HEK293 (cell line): ENCODE measurements around the gene PRIMA1.
A peak's percentile ranks its signal among the peaks of the same experiment; 100 is the strongest.

ENCODE experiments used
- CTCF ChIA-PET: fragments of 350-600 bp; formaldehyde crosslinking; extraction: SDS; loops from one replicate; lab custom pipeline; 2021; ENCODE audit warnings: antibody characterized with exemption; lab: Yijun Ruan, JAX
- POLR2A ChIA-PET: fragments of 300-600 bp; formaldehyde crosslinking; extraction: SDS; loops from one replicate; lab custom pipeline; 2020; ENCODE audit warnings: antibody characterized with exemption, inconsistent platforms; lab: Yijun Ruan, JAX
- H3K27ac ChIP-seq: fragments of 200-500 bp; sonication (Bioruptor generic); 2 replicates; pipeline ENCODE4 v1.5.1; 2014; ENCODE audit warnings: low read depth, low read length, control low read depth, inconsistent platforms; ENCODE audit errors: extremely low read depth
- H3K36me3 ChIP-seq, 2 experiments: fragments of 200-500 bp in 1 of 2; sonication (Bioruptor generic) in 1 of 2; 1 replicate in 1 of 2; 2 replicates in 1 of 2; pipeline ENCODE4 v1.5.1; 2014 to 2017; ENCODE audit warnings: inconsistent platforms in 2 of 2, low read length in 2 of 2; ENCODE audit not compliant: control insufficient read depth in 2 of 2, insufficient read depth in 1 of 2
- H3K4me1 ChIP-seq: fragments of 200-500 bp; sonication (Bioruptor generic); 2 replicates; pipeline ENCODE4 v1.5.1; 2014; ENCODE audit warnings: mild to moderate bottlenecking, low read length, inconsistent platforms; ENCODE audit not compliant: control insufficient read depth, insufficient read depth
- H3K4me3 ChIP-seq: 2 replicates; pipeline ENCODE4 v1.5.1; 2011; ENCODE audit warnings: low read depth, mild to moderate bottlenecking, control low read depth, low read length, moderate library complexity
- H3K9me3 ChIP-seq: fragments of 200-500 bp; sonication (Bioruptor generic); 2 replicates; pipeline ENCODE4 v1.5.1; 2014; ENCODE audit warnings: low read depth, low read length, inconsistent platforms; ENCODE audit not compliant: control insufficient read depth, insufficient read depth
- EGR2 ChIP-seq: fragments of 450-650 bp; formaldehyde crosslinking; IDR thresholded peaks from 2 replicates; pipeline ENCODE4 v1.5.1; 2016; ENCODE audit warnings: low read depth, missing biosample characterization, missing genetic modification characterization
- FEZF1 ChIP-seq: fragments of 450-650 bp; formaldehyde crosslinking; IDR thresholded peaks from 2 replicates; pipeline ENCODE4 v1.5.1; 2016; ENCODE audit warnings: missing biosample characterization, missing genetic modification characterization
- GFI1B ChIP-seq: fragments of 450-650 bp; formaldehyde crosslinking; IDR thresholded peaks from 2 replicates; pipeline ENCODE4 v1.5.1; 2016; ENCODE audit warnings: missing biosample characterization, missing genetic modification characterization
- GLIS1 ChIP-seq: fragments of 450-650 bp; formaldehyde crosslinking; IDR thresholded peaks from 2 replicates; pipeline ENCODE4 v1.5.1; 2016; ENCODE audit warnings: missing biosample characterization, missing genetic modification characterization
- RBAK ChIP-seq: fragments of 450-650 bp; formaldehyde crosslinking; IDR thresholded peaks from 2 replicates; pipeline ENCODE4 v1.5.1; 2016; ENCODE audit warnings: missing biosample characterization, missing genetic modification characterization
- SCRT1 ChIP-seq: fragments of 450-650 bp; formaldehyde crosslinking; IDR thresholded peaks from 2 replicates; pipeline ENCODE4 v1.5.1; 2016; ENCODE audit warnings: missing biosample characterization, missing genetic modification characterization, borderline replicate concordance
- SCRT2 ChIP-seq: fragments of 450-650 bp; formaldehyde crosslinking; IDR thresholded peaks from 2 replicates; pipeline ENCODE4 v1.5.1; 2016; ENCODE audit warnings: missing biosample characterization, missing genetic modification characterization
- ZBTB48 ChIP-seq: fragments of 450-650 bp; formaldehyde crosslinking; IDR thresholded peaks from 2 replicates; pipeline ENCODE4 v1.5.1; 2016; ENCODE audit warnings: missing biosample characterization, missing genetic modification characterization
- ZBTB7A ChIP-seq: fragments of 450-650 bp; formaldehyde crosslinking; IDR thresholded peaks from 2 replicates; pipeline ENCODE4 v1.5.1; 2016; ENCODE audit warnings: low read depth, missing biosample characterization, missing genetic modification characterization
- ZBTB8A ChIP-seq: fragments of 450-650 bp; formaldehyde crosslinking; IDR thresholded peaks from 2 replicates; pipeline ENCODE4 v1.5.1; 2016; ENCODE audit warnings: missing biosample characterization, missing genetic modification characterization
- ZIC2 ChIP-seq: fragments of 450-650 bp; formaldehyde crosslinking; IDR thresholded peaks from 2 replicates; pipeline ENCODE4 v1.5.1; 2016; ENCODE audit warnings: missing biosample characterization, missing genetic modification characterization
- ZNF175 ChIP-seq: fragments of 450-650 bp; formaldehyde crosslinking; IDR thresholded peaks from 2 replicates; pipeline ENCODE4 v1.5.1; 2016; ENCODE audit warnings: missing biosample characterization, missing genetic modification characterization
- ZNF184 ChIP-seq: fragments of 450-650 bp; IDR thresholded peaks from 2 replicates; pipeline ENCODE4 v1.5.1; 2018; ENCODE audit warnings: missing biosample characterization, mild to moderate bottlenecking, missing genetic modification characterization
- ZNF248 ChIP-seq: fragments of 450-650 bp; formaldehyde crosslinking; IDR thresholded peaks from 2 replicates; pipeline ENCODE4 v1.5.1; 2017; ENCODE audit warnings: missing biosample characterization, missing genetic modification characterization
- ZNF37A ChIP-seq: fragments of 450-650 bp; IDR thresholded peaks from 2 replicates; pipeline ENCODE4 v1.5.1; 2018; ENCODE audit warnings: missing biosample characterization, missing genetic modification characterization
- ZNF423 ChIP-seq: fragments of 450-650 bp; formaldehyde crosslinking; IDR thresholded peaks from 2 replicates; pipeline ENCODE4 v1.5.1; 2016; ENCODE audit warnings: missing biosample characterization, missing genetic modification characterization
- ZNF621 ChIP-seq: fragments of 450-650 bp; formaldehyde crosslinking; IDR thresholded peaks from 2 replicates; pipeline ENCODE4 v1.5.1; 2017; ENCODE audit warnings: missing biosample characterization, missing genetic modification characterization
- ZNF677 ChIP-seq: fragments of 450-650 bp; IDR thresholded peaks from 2 replicates; pipeline ENCODE4 v1.5.0; 2018; ENCODE audit warnings: missing biosample characterization, mild to moderate bottlenecking, missing genetic modification characterization, moderate library complexity
- TF ChIP-seq, protein P1 (sequence below): fragments of 450-650 bp; formaldehyde crosslinking; IDR thresholded peaks from 2 replicates; pipeline ENCODE4 v1.5.1; 2016; ENCODE audit warnings: missing biosample characterization, missing genetic modification characterization
- TF ChIP-seq, protein P2 (sequence below): fragments of 450-650 bp; formaldehyde crosslinking; IDR thresholded peaks from 2 replicates; pipeline ENCODE4 v1.5.1; 2016; ENCODE audit warnings: missing biosample characterization, missing genetic modification characterization
- TF ChIP-seq, protein P3 (sequence below): fragments of 450-650 bp; formaldehyde crosslinking; optimal IDR thresholded peaks from 2 replicates; pipeline ENCODE3; 2016; ENCODE audit warnings: missing biosample characterization, mild to moderate bottlenecking, missing genetic modification characterization

Gene PRIMA1

DNA sequence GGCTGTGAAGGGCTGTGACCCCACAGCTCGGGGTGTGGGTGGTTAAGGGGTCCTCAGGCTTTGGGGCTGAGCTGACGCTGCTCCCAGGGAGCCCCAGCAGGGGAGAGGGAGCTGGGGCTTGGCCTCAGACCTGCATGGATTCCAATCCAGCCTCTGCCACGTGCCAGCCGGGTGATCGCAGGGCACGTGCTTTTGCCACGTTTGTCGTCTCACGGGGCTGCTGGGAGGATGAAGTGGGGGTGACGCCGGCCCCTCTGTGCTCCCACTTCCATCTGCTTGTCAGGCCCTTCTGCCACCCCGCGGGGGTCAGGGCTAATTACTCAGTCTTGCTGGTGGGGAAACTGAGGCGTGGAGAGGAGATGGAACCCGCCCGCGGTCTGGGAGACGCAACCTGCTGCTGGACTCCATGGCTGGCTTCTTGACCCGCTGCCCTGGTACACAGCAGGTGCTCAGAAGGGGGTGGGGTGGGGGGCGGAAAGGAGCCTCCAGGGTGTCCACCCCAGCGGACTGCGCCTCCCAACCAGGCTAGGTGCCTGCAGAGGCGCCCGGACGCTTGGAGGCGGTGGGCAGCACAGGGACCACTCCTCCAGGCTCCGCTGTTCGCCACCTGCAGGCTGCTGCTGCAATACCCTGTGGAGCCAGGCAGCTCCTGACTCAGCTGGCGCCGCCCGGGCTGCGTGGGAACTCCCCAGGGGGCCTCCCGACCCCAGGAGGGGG, 36.4 kb upstream of the PRIMA1 start:
- Histone ChIP-seq H3K36me3 (no peaks in the 10 kb centered on the region), H3K27ac (no peak overlapping the region), H3K4me1 (no peaks in the 10 kb centered on the region), H3K9me3 (no peaks in the 10 kb centered on the region), H3K4me3 (no peak overlapping the region)
- no peak for TF ChIP-seq ZBTB48 (tag by site-specific recombination)
- TF ChIP-seq ZBTB8A (tag by site-specific recombination) = no peak
- TF ChIP-seq ZNF37A (tag by site-specific recombination) = no peak
- TF ChIP-seq, protein P1, sequence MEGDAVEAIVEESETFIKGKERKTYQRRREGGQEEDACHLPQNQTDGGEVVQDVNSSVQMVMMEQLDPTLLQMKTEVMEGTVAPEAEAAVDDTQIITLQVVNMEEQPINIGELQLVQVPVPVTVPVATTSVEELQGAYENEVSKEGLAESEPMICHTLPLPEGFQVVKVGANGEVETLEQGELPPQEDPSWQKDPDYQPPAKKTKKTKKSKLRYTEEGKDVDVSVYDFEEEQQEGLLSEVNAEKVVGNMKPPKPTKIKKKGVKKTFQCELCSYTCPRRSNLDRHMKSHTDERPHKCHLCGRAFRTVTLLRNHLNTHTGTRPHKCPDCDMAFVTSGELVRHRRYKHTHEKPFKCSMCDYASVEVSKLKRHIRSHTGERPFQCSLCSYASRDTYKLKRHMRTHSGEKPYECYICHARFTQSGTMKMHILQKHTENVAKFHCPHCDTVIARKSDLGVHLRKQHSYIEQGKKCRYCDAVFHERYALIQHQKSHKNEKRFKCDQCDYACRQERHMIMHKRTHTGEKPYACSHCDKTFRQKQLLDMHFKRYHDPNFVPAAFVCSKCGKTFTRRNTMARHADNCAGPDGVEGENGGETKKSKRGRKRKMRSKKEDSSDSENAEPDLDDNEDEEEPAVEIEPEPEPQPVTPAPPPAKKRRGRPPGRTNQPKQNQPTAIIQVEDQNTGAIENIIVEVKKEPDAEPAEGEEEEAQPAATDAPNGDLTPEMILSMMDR (tag by site-specific recombination) = peak; percentile 58
- TF ChIP-seq, protein P2, sequence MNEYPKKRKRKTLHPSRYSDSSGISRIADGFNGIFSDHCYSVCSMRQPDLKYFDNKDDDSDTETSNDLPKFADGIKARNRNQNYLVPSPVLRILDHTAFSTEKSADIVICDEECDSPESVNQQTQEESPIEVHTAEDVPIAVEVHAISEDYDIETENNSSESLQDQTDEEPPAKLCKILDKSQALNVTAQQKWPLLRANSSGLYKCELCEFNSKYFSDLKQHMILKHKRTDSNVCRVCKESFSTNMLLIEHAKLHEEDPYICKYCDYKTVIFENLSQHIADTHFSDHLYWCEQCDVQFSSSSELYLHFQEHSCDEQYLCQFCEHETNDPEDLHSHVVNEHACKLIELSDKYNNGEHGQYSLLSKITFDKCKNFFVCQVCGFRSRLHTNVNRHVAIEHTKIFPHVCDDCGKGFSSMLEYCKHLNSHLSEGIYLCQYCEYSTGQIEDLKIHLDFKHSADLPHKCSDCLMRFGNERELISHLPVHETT = no peak
- peak; percentile 99 for TF ChIP-seq ZIC2 (tag by site-specific recombination)
- TF ChIP-seq ZNF184 = no peak
- TF ChIP-seq ZNF175 (tag by site-specific recombination) = no peak
- TF ChIP-seq ZNF423 (tag by site-specific recombination) = peak; percentile 98; the same call in 1 of the 2 replicates
- peak; percentile 88 for TF ChIP-seq EGR2 (tag by site-specific recombination)
- POLR2A ChIA-PET = interaction anchor here (0.6 kb wide), 1 partner anchor 56 kb away, joined by 3 read pairs; no protein-coding TSS in a partner anchor
- CTCF ChIA-PET = interaction anchor here (0.6 kb wide), 1 partner anchor 1672 kb away, joined by 3 read pairs; no protein-coding TSS in a partner anchor

DNA sequence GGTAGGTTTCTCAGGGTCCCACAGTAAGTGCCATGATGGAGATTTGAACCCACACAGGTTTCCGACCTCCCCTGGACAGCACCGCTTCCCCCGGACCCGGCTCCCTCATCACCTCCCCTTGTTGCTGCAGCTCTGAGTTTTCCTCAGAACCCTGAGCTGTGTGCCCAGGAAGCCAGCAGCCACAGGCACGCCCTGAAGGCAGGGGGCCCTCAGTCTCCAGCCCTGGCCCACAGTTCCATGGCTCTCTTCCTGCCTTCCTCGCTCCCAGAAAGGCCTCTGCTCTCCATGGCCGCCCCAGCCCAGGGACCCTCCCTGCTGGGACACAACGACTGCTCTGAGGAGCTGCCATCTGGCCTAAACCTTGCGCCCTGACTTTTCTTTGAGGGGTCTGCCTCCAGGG, 35.8 kb upstream of the PRIMA1 start:
- no peaks in the 10 kb centered on the region for H3K36me3 ChIP-seq
- no peak overlapping the region for H3K27ac ChIP-seq
- POLR2A ChIA-PET = interaction anchor here (0.6 kb wide), 1 partner anchor 55 kb away, joined by 3 read pairs; no protein-coding TSS in a partner anchor
- TF ChIP-seq GFI1B (tag by site-specific recombination) (no peak), ZIC2 (tag by site-specific recombination) (peak; percentile 88)
- H3K9me3 ChIP-seq = no peaks in the 10 kb centered on the region
- H3K4me1 ChIP-seq = no peaks in the 10 kb centered on the region
- CTCF ChIA-PET = interaction anchor here (0.6 kb wide), 1 partner anchor 1672 kb away, joined by 3 read pairs; no protein-coding TSS in a partner anchor
- H3K4me3 ChIP-seq = no peak overlapping the region

DNA sequence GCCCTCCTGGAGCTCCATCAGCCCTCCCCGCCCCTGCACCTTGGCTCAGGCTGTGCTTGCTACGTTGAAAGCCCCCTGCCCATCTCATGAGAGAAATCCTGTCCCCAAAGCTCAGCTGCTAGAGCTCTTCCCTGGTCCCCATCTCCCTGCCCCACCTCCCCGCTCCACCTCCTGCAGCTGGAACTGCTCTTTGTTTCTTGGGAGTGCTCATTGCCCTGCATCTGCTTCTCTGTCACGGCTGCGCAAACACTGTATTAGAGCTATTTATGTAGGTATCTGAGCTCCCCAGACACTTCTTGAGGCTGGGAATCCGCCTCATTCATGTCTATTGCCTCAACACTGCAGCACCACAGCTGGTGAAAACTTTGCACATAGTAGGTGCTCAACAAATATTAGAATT, 32.8 kb upstream of the PRIMA1 start:
- Histone ChIP-seq H3K9me3 (no peaks in the 10 kb centered on the region), H3K4me3 (no peak overlapping the region), H3K27ac (no peak overlapping the region), H3K4me1 (no peaks in the 10 kb centered on the region), H3K36me3 (no peaks in the 10 kb centered on the region)
- ChIA-PET POLR2A (no interaction called here), CTCF (interaction anchor here (0.9 to 1.2 kb wide), 2 partner anchors 15 to 166 kb away, joined by 3 read pairs; no protein-coding TSS in a partner anchor)
- TF ChIP-seq GLIS1 = no peak
- TF ChIP-seq ZNF248 (tag by site-specific recombination) = no peak
- no peak for TF ChIP-seq RBAK (tag by site-specific recombination)
- no peak for TF ChIP-seq FEZF1
- TF ChIP-seq ZNF621 (tag by site-specific recombination) = no peak
- no peak for TF ChIP-seq ZNF677 (tag by site-specific recombination)
- TF ChIP-seq, protein P3, sequence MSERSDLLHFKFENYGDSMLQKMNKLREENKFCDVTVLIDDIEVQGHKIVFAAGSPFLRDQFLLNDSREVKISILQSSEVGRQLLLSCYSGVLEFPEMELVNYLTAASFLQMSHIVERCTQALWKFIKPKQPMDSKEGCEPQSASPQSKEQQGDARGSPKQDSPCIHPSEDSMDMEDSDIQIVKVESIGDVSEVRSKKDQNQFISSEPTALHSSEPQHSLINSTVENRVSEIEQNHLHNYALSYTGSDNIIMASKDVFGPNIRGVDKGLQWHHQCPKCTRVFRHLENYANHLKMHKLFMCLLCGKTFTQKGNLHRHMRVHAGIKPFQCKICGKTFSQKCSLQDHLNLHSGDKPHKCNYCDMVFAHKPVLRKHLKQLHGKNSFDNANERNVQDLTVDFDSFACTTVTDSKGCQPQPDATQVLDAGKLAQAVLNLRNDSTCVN (tag by site-specific recombination) = no peak
- TF ChIP-seq SCRT1 (tag by site-specific recombination) = no peak
- no peak for TF ChIP-seq ZBTB7A
- no peak for TF ChIP-seq ZNF423 (tag by site-specific recombination)
- no peak for TF ChIP-seq SCRT2 (tag by site-specific recombination)
